Parathyroid adenoma (tissue), 2 donors: ENCODE measurements around the gene ARSG.

ENCODE experiments used
- H2AFZ ChIP-seq: fragments of 300-600 bp; sonication (generic); one replicate; pipeline ENCODE4 v1.7.0; 2017; ENCODE audit warnings: antibody characterized with exemption, mild to moderate bottlenecking
- H3K27ac ChIP-seq: fragments of 300-600 bp; sonication (generic); one replicate; pipeline ENCODE4 v1.7.0; 2017
- H3K27me3 ChIP-seq: fragments of 300-600 bp; sonication (generic); one replicate; pipeline ENCODE4 v1.7.0; 2017; ENCODE audit warnings: low read length; ENCODE audit not compliant: control insufficient read depth, insufficient read depth
- H3K36me3 ChIP-seq: fragments of 300-600 bp; sonication (generic); one replicate; pipeline ENCODE4 v1.7.0; 2017; ENCODE audit warnings: low read length; ENCODE audit not compliant: control insufficient read depth, insufficient read depth
- H3K4me1 ChIP-seq: fragments of 300-600 bp; sonication (generic); one replicate; pipeline ENCODE4 v1.7.0; 2017; ENCODE audit warnings: control low read depth
- H3K4me2 ChIP-seq: fragments of 300-600 bp; sonication (generic); one replicate; pipeline ENCODE4 v1.7.0; 2017; ENCODE audit warnings: low read length
- H3K4me3 ChIP-seq: fragments of 300-600 bp; sonication (generic); one replicate; pipeline ENCODE4 v1.7.0; 2017; ENCODE audit warnings: low read depth, low read length
- H3K79me2 ChIP-seq: fragments of 300-600 bp; sonication (generic); one replicate; pipeline ENCODE4 v1.7.0; 2017; ENCODE audit warnings: control low read depth
- H3K9ac ChIP-seq: fragments of 300-600 bp; sonication (generic); one replicate; pipeline ENCODE4 v1.7.0; 2017; ENCODE audit warnings: mild to moderate bottlenecking
- H3K9me3 ChIP-seq: fragments of 300-600 bp; sonication (generic); one replicate; pipeline ENCODE4 v1.7.0; 2017; ENCODE audit warnings: low read length; ENCODE audit not compliant: control insufficient read depth
- CTCF ChIP-seq: fragments of 300-600 bp; sonication (generic); IDR thresholded peaks from one replicate; pipeline ENCODE4 v1.7.0; 2017; ENCODE audit warnings: antibody characterized with exemption, mild to moderate bottlenecking
- donor health status: primary hyperparathyroidism.

Gene ARSG

GRCh38 chr17:68424203-68424602 lies 132.9 kb downstream of the ARSG start:
- H3K27me3 ChIP-seq: no peaks in the 10 kb centered on the region
- no peak overlapping the region for H3K4me3 ChIP-seq
- H3K36me3 ChIP-seq: no peaks in the 10 kb centered on the region
- H3K9ac ChIP-seq: no peak overlapping the region
- no peak overlapping the region for H3K27ac ChIP-seq
- no peak overlapping the region for H3K4me2 ChIP-seq
- H3K9me3 ChIP-seq: no peaks in the 10 kb centered on the region
- H3K4me1 ChIP-seq: no peaks in the 10 kb centered on the region
- H3K79me2 ChIP-seq: no peaks in the 10 kb centered on the region
- H2AFZ ChIP-seq: no peak overlapping the region
- no peak for TF ChIP-seq CTCF

- Histone ChIP-seq H3K27ac (no peak overlapping the region), H3K9ac (no peak overlapping the region), H3K27me3 (no peaks in the 10 kb centered on the region), H2AFZ (no peak overlapping the region), H3K36me3 (no peaks in the 10 kb centered on the region), H3K4me3 (no peak overlapping the region), H3K79me2 (no peaks in the 10 kb centered on the region), H3K9me3 (no peaks in the 10 kb centered on the region), H3K4me1 (no peaks in the 10 kb centered on the region), H3K4me2 (no peak overlapping the region)
- TF ChIP-seq CTCF: no peak
Observed at GRCh38 chr17:68424861-68425260, 133.6 kb downstream of the ARSG start.

GRCh38 chr17:68425979-68426378 lies 134.7 kb downstream of the ARSG start:
- H3K4me1 ChIP-seq: no peaks in the 10 kb centered on the region
- no peak overlapping the region for H3K4me3 ChIP-seq
- H3K9ac ChIP-seq: no peak overlapping the region
- no peak overlapping the region for H3K27ac ChIP-seq
- no peaks in the 10 kb centered on the region for H3K36me3 ChIP-seq
- no peaks in the 10 kb centered on the region for H3K27me3 ChIP-seq
- no peaks in the 10 kb centered on the region for H3K79me2 ChIP-seq
- TF ChIP-seq CTCF: no peak
- H3K4me2 ChIP-seq: no peak overlapping the region
- no peak overlapping the region for H2AFZ ChIP-seq
- no peaks in the 10 kb centered on the region for H3K9me3 ChIP-seq

- Histone ChIP-seq H3K79me2 (no peaks in the 10 kb centered on the region), H3K27ac (no peak overlapping the region), H2AFZ (no peak overlapping the region), H3K27me3 (no peaks in the 10 kb centered on the region), H3K4me2 (no peak overlapping the region), H3K9me3 (no peaks in the 10 kb centered on the region), H3K4me3 (no peak overlapping the region), H3K4me1 (no peaks in the 10 kb centered on the region), H3K9ac (no peak overlapping the region), H3K36me3 (no peaks in the 10 kb centered on the region)
- no peak for TF ChIP-seq CTCF
Observed at GRCh38 chr17:68427575-68427974, 136.3 kb downstream of the ARSG start.

- Histone ChIP-seq H3K9ac (no peak overlapping the region), H2AFZ (no peak overlapping the region), H3K4me1 (no peaks in the 10 kb centered on the region), H3K9me3 (no peaks in the 10 kb centered on the region), H3K27ac (no peak overlapping the region), H3K27me3 (no peaks in the 10 kb centered on the region), H3K36me3 (no peaks in the 10 kb centered on the region), H3K79me2 (no peaks in the 10 kb centered on the region), H3K4me3 (no peak overlapping the region), H3K4me2 (no peak overlapping the region)
- no peak for TF ChIP-seq CTCF
Observed at GRCh38 chr17:68428498-68429172, 137.3 kb downstream of the ARSG start.
